Osteocyte (in vitro differentiated cells): ENCODE results near the gene SPATS2. TPM values are rescaled to one million over a fixed set of nuclear protein-coding genes. Genes with fewer than 3 reads are reported as not detected.

Source experiments
- DNase-seq: peaks from one replicate; pipeline ENCODE4 v3.0.0; 2021; ENCODE audit warnings: mixed read lengths; ENCODE audit not compliant: unreplicated experiment; ENCODE audit errors: extremely low spot score
- H3K27ac Mint-ChIP-seq: one replicate; pipeline ENCODE4 v1.8.0; 2021; ENCODE audit warnings: mild to moderate bottlenecking, mixed read lengths; ENCODE audit not compliant: unreplicated experiment
- H3K27me3 Mint-ChIP-seq: one replicate; pipeline ENCODE4 v1.8.0; 2021; ENCODE audit warnings: mixed read lengths; ENCODE audit not compliant: unreplicated experiment
- H3K36me3 Mint-ChIP-seq: one replicate; pipeline ENCODE4 v1.8.0; 2021; ENCODE audit warnings: mixed read lengths; ENCODE audit not compliant: unreplicated experiment
- H3K4me1 Mint-ChIP-seq: one replicate; pipeline ENCODE4 v1.8.0; 2021; ENCODE audit warnings: mixed read lengths; ENCODE audit not compliant: unreplicated experiment
- H3K4me3 Mint-ChIP-seq: one replicate; pipeline ENCODE4 v1.8.0; 2021; ENCODE audit warnings: mild to moderate bottlenecking, moderate library complexity, mixed read lengths; ENCODE audit not compliant: unreplicated experiment
- H3K9me3 Mint-ChIP-seq: one replicate; pipeline ENCODE4 v1.8.0; 2021; ENCODE audit warnings: mixed read lengths; ENCODE audit not compliant: unreplicated experiment
- CTCF ChIP-seq: fragments of 200-600 bp; sonication (generic); IDR thresholded peaks from 2 replicates; pipeline ENCODE4 v1.5.0; 2021; ENCODE audit warnings: antibody characterized with exemption, mild to moderate bottlenecking, moderate library complexity
- total RNA-seq: library from RNA; stranded (reverse); gene quantifications from 2 replicates; pipeline ENCODE4 v1.2.1, GENCODE V29; 2021

Gene SPATS2
- total RNA-seq, 1 donor from 2014 or later: 25.6 TPM

- peak; percentile 98 for TF ChIP-seq CTCF
- no peaks in the 10 kb centered on the region for H3K9me3 Mint-ChIP-seq
- H3K4me1 Mint-ChIP-seq: peaks cover 20% of the 10 kb centered on the region
- peak; percentile 96 for DNase-seq
- H3K27ac Mint-ChIP-seq: no peak within 1 kb of the TSS
- peak within 1 kb of the TSS; percentile 72 for H3K4me3 Mint-ChIP-seq
- H3K27me3 Mint-ChIP-seq: peaks cover 25% of the 10 kb centered on the region
- H3K36me3 Mint-ChIP-seq: no peaks in the 10 kb centered on the region
Observed at GRCh38 chr12:49336645-49337584, 30.3 kb upstream of the SPATS2 start, which contains the start of gene C1QL4. Gene C1QL4, minus strand, starts transcription at chr12:49337188. Its CDS starts 711 bp downstream, at chr12:49336477.

GRCh38 chr12:49338830-49339463 is 28.3 kb upstream of the SPATS2 start:
- H3K27me3 Mint-ChIP-seq: peaks cover 31% of the 10 kb centered on the region
- TF ChIP-seq CTCF: no peak
- H3K27ac Mint-ChIP-seq: peak overlapping the region; percentile 34
- no peak for DNase-seq
- no peaks in the 10 kb centered on the region for H3K36me3 Mint-ChIP-seq
- no peak overlapping the region for H3K4me3 Mint-ChIP-seq
- H3K9me3 Mint-ChIP-seq: no peaks in the 10 kb centered on the region
- peaks cover 32% of the 10 kb centered on the region for H3K4me1 Mint-ChIP-seq

- Mint-ChIP-seq H3K27me3 (peaks cover 35% of the 10 kb centered on the region), H3K9me3 (no peaks in the 10 kb centered on the region), H3K4me3 (no peak overlapping the region), H3K36me3 (no peaks in the 10 kb centered on the region), H3K27ac (peak overlapping the region; percentile 34), H3K4me1 (peaks cover 33% of the 10 kb centered on the region)
- no peak for TF ChIP-seq CTCF
- no peak for DNase-seq
Observed at GRCh38 chr12:49339464-49339861, 27.8 kb upstream of the SPATS2 start.

- no peak overlapping the region for H3K4me3 Mint-ChIP-seq
- H3K27me3 Mint-ChIP-seq: peaks cover 35% of the 10 kb centered on the region
- peaks cover 33% of the 10 kb centered on the region for H3K4me1 Mint-ChIP-seq
Observed at GRCh38 chr12:49340095-49340870, 27.0 kb upstream of the SPATS2 start.

More at GRCh38 chr12:49340095-49340870, 27.0 kb upstream of the SPATS2 start:
- Mint-ChIP-seq H3K27ac (no peak overlapping the region), H3K36me3 (no peaks in the 10 kb centered on the region), H3K9me3 (no peaks in the 10 kb centered on the region)
- no peak for TF ChIP-seq CTCF
- no peak for DNase-seq
